Activated CD4-positive, alpha-beta memory T cell treated with anti-CD3 and anti-CD28 coated beads for 36 hours (primary cell): ENCODE measurements around the gene PGAM2. TPM values are rescaled to one million over a fixed set of nuclear protein-coding genes. Genes with fewer than 3 reads are reported as not detected.

Source experiments
- CTCF ChIA-PET: fragments of 350-600 bp; sonication (Branson Sonifier 250); formaldehyde crosslinking; loops from one replicate; lab custom pipeline; 2021; ENCODE audit warnings: antibody characterized with exemption, inconsistent platforms; lab: Charles Lee
- POLR2A ChIA-PET: fragments of 350-600 bp; sonication (Branson Sonifier 250); formaldehyde crosslinking; loops from one replicate; lab custom pipeline; 2021; ENCODE audit warnings: antibody characterized with exemption; lab: Charles Lee
- DNase-seq: peaks from one replicate; pipeline ENCODE4 v3.0.0-alpha.2; 2020
- H3K27ac Mint-ChIP-seq: one replicate; pipeline ENCODE4 v1.8.0; 2021; ENCODE audit warnings: mixed read lengths
- H3K27me3 Mint-ChIP-seq: one replicate; pipeline ENCODE4 v1.8.0; 2021; ENCODE audit warnings: mixed read lengths
- H3K36me3 Mint-ChIP-seq: one replicate; pipeline ENCODE4 v1.8.0; 2021; ENCODE audit warnings: mixed read lengths
- H3K4me1 Mint-ChIP-seq: one replicate; pipeline ENCODE4 v1.8.0; 2021; ENCODE audit warnings: low read depth, mixed read lengths
- H3K4me3 Mint-ChIP-seq: one replicate; pipeline ENCODE4 v1.8.0; 2021; ENCODE audit warnings: mild to moderate bottlenecking, mixed read lengths
- H3K9me3 Mint-ChIP-seq: one replicate; pipeline ENCODE4 v1.8.0; 2021; ENCODE audit warnings: mixed read lengths
- intact Hi-C: fragments of 100-400 bp; cut with micrococcal nuclease; formaldehyde crosslinking; loops from one replicate; pipeline ENCODE4 v1.15.1; 2023
- total RNA-seq, 2 experiments: library from RNA; stranded (reverse); gene quantifications; one replicate each; pipeline ENCODE4 v1.2.3, GENCODE V29; 2021

The PGAM2 gene
- total RNA-seq, 2 experiments from 2014 or later, result 0.26 to 0.27 TPM

DNA sequence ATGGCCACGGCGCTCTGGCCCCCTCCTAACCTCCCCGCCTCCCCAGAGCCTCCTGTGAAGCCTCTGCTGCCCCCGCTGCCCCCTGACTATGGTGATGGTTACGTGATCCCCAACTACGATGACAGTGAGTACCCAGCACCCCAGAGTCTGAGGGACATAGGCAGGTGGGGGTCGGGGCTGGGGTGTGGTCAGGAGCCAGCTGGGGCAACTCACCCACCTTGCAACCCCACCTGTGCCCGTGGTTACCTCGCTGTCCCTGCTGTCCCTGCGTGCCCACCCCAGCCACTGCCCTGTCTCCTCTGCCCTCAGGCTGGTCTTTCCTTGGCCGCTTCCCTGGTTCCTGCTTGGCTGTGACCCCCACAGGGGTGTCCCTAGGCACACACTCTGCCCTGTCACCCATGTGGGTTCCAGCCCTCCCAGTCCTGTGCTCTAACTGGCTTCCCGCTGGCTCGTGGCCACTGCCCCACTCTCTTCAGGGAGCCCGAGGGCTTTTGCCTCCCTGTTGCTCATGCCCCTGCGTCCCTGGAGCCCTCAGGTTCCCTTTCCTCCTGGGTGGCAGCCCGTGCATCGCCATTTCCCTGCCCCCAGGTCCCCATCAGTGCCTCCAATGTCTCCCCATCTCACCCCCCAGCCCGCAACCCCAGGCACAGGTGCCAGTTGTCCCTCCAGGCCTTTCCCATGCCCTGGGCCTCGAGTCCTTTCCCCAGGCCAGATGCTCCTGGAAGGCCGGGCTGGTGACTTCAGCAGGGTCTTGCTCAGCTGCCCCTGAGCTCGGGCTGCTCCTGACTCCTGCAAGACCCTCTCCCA, 42.8 kb upstream of the PGAM2 start:
- no peaks in the 10 kb centered on the region for H3K36me3 Mint-ChIP-seq
- H3K9me3 Mint-ChIP-seq, result no peaks in the 10 kb centered on the region
- no peak overlapping the region for H3K27ac Mint-ChIP-seq
- peaks cover 11% of the 10 kb centered on the region for H3K27me3 Mint-ChIP-seq
- no peak overlapping the region for H3K4me3 Mint-ChIP-seq
- POLR2A ChIA-PET, result no interaction called here
- DNase-seq, result no peak
- H3K4me1 Mint-ChIP-seq, result peaks cover 8% of the 10 kb centered on the region
- CTCF ChIA-PET, result no interaction called here
- intact Hi-C loops, result no loop called here

DNA sequence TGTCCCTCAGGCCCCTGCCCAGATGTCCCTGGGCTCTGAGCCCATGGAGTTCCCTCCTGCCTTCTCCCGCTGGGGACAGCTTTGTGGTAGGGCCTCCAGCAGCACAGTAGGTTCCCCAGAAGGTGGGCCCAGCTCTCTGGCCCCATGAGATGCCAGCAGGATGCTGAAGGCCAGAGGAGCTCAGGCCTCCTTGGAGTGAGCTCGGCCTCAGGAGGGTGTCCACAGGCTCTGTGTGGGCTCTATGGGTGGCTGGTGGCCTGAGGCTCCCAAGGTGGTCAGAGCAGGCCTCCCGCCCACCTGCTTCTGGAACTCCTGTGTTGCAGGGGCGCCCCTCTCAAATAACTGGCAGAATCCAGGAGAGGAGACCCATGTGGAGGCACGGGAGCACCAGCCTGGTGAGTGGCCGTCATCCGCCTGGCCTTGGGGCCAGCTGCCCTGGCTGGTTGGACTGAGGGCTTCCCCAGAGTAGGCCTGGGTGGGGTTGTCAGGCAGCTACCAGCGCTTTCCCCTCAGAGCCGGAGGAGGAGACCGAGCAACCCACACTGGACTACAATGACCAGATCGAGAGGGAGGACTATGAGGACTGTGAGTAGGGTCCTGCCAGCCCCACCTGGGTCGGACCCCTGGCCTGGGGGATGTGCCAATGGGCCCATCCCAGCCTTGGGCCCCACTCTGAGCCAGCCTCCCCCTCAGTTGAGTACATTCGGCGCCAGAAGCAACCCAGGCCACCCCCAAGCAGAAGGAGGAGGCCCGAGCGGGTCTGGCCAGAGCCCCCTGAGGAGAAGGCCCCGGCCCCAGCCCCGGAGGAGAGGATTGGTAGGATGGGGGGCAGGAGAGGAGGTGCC, 42.0 kb upstream of the PGAM2 start:
- DNase-seq, result no peak
- ChIA-PET POLR2A (no interaction called here), CTCF (no interaction called here)
- no peaks in the 10 kb centered on the region for H3K36me3 Mint-ChIP-seq
- H3K9me3 Mint-ChIP-seq, result no peaks in the 10 kb centered on the region
- H3K27ac Mint-ChIP-seq, result no peak overlapping the region
- H3K4me1 Mint-ChIP-seq, result peaks cover 8% of the 10 kb centered on the region
- H3K27me3 Mint-ChIP-seq, result peaks cover 11% of the 10 kb centered on the region
- intact Hi-C loops, result no loop called here
- no peak overlapping the region for H3K4me3 Mint-ChIP-seq

DNA sequence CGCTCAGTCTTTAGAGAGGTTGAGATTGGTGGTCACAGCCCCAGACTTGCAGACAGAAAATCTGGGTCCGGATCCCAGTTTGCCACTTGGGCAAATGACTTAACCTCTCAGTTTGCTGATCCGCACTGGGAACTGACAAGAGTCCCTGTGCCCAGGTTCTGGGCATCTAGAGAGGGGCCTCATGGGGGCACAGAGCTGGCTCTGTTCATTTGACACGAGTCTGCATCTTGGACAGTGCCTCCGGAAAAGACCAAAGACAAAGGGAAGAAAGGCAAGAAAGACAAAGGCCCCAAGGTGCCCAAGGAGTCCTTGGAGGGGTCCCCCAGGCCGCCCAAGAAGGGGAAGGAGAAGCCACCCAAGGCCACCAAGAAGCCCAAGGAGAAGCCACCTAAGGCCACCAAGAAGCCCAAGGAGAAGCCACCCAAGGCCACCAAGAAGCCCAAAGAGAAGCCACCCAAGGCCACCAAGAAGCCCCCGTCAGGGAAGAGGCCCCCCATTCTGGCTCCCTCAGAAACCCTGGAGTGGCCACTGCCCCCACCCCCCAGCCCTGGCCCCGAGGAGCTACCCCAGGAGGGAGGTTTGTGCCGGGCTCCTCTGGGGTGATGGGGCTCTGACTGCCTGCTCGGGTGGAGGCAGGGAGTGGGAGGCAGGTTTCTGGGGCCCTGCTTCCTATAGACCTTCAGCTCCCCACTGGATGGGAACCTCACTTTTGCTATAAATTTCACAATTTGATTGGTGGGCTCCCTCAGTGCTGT, 41.1 kb upstream of the PGAM2 start:
- Mint-ChIP-seq H3K36me3 (no peaks in the 10 kb centered on the region), H3K4me1 (peaks cover 8% of the 10 kb centered on the region), H3K4me3 (no peak overlapping the region), H3K9me3 (no peaks in the 10 kb centered on the region), H3K27ac (no peak overlapping the region), H3K27me3 (peaks cover 14% of the 10 kb centered on the region)
- ChIA-PET POLR2A (no interaction called here), CTCF (no interaction called here)
- intact Hi-C loops, result no loop called here
- DNase-seq, result no peak

DNA sequence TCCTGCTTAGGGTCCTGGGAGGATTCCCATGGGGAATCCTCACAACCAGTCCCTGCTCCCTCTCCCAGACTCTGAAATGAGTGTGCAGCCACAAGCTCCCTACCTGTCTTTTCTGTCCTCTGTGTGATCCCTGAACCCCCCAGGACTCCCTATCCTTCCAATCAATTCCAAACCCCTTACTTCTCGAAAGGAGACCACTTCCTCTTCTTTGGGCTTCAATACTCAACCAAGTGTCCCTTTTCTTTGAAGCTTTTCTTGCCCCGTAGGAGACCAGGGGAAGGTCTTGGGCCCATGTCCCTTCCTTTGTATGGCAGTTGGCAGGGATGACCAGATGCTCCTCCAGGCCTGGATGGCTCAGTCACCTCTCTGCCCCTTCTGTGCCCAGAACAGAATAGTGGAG, 40.5 kb upstream of the PGAM2 start:
- intact Hi-C loops, result no loop called here
- H3K27me3 Mint-ChIP-seq, result peaks cover 14% of the 10 kb centered on the region
- peaks cover 8% of the 10 kb centered on the region for H3K4me1 Mint-ChIP-seq
- DNase-seq, result no peak
- H3K36me3 Mint-ChIP-seq, result no peaks in the 10 kb centered on the region
- no peaks in the 10 kb centered on the region for H3K9me3 Mint-ChIP-seq
- ChIA-PET CTCF (no interaction called here), POLR2A (no interaction called here)
- H3K27ac Mint-ChIP-seq, result no peak overlapping the region
- peak overlapping the region; percentile 34 for H3K4me3 Mint-ChIP-seq

DNA sequence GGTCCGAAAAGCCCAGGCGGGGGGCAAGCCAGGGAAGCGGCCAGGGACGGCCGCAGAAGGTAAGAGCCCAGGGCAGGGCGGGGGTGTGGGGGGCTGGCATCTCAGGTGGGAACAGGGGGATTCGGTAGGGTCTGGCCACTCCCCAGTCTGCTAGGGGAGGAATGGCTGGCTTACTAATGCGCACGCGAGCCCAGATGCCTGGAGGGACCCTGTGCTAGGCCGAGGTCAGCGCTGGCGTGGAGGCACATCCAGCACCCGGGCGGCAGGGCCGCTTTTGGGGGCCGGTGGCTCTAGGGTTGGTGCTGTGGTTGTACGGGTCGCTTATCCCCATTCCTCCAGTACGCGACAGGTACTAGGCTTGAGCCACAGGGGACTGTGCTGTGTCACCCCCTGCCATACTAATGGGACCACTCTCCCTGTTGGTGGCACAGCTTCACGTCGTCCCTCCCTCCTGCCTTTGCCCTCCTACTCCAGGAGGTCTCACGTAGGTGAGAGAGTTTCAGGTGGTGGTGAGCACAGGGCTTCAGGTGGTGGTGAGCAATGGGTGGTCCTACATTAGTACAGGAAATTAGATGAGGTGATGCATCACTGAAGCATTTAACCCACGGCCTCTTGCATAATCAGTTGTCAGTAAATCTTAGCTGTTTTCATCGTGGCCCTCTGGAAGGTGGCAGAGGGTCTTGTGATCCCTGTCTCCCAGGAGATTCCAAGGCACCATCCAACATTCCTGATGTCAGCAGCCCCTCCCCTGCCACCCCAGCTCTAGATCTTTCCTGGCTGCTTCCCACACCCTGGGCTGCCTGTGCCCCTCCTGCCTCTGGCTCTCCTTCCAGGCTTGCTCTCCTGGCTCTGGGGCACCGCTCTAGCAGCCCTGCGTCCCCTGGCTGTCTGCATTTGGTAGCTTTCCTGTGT, 39.7 kb upstream of the PGAM2 start:
- intact Hi-C loops, result no loop called here
- Mint-ChIP-seq H3K4me1 (peaks cover 8% of the 10 kb centered on the region), H3K27ac (no peak overlapping the region), H3K4me3 (peak overlapping the region; percentile 60), H3K27me3 (peaks cover 14% of the 10 kb centered on the region), H3K36me3 (no peaks in the 10 kb centered on the region), H3K9me3 (no peaks in the 10 kb centered on the region)
- POLR2A ChIA-PET, result no interaction called here
- no peak for DNase-seq
- CTCF ChIA-PET, result interaction anchor here (0.8 kb wide), 1 partner anchor 37 kb away, joined by 3 read pairs; no protein-coding TSS in a partner anchor

DNA sequence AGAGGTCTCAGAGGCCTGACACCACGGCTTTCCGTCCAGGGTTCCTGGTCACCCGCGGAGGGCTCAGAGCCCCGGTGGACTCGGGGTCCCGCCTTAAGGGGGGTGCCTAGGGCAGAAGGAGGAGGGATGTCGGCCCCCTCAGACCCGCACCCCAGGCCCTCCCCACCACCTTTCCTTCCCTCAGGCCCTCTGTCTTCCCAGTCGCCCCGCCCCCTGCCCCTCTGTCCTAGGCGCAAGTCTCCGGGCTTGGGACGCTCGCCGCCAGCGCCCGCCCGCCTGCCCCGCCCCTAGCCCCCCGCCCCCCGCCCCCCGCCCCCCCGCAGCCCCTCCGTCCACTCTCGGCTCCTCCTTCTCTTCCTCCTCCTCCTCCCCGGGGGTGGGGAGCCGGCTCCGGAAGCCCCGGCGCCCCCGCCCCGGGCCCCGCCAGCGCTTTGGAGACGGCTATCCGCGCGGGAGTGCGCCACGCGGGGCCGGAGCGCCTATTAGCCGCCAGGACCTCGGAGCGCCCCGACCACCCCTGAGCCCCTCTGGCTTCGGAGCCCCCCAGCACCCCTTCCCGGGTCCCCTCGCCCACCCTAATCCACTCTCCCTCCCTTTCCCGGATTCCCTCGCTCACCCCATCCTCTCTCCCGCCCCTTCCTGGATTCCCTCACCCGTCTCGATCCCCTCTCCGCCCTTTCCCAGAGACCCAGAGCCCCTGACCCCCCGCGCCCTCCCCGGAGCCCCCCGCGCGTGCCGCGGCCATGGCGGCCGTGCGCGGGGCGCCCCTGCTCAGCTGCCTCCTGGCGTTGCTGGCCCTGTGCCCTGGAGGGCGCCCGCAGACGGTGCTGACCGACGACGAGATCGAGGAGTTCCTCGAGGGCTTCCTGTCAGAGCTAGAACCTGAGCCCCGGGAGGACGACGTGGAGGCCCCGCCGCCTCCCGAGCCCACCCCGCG, 38.8 kb upstream of the PGAM2 start, which contains the start of gene AEBP1:
Gene AEBP1, plus strand, starts transcription at position 423 of the 937 bp plus-strand sequence. Its CDS starts 321 bp downstream, at position 744.
- H3K4me1 Mint-ChIP-seq, result peaks cover 8% of the 10 kb centered on the region
- H3K9me3 Mint-ChIP-seq, result no peaks in the 10 kb centered on the region
- no peak within 1 kb of the TSS for H3K27ac Mint-ChIP-seq
- ChIA-PET POLR2A (no interaction called here), CTCF (interaction anchor here (0.8 kb wide), 1 partner anchor 36 kb away, joined by 3 read pairs; no protein-coding TSS in a partner anchor)
- H3K27me3 Mint-ChIP-seq, result peaks cover 14% of the 10 kb centered on the region
- H3K4me3 Mint-ChIP-seq, result peak within 1 kb of the TSS; percentile 60
- intact Hi-C loops, result no loop called here
- DNase-seq, result peak; percentile 47
- no peaks in the 10 kb centered on the region for H3K36me3 Mint-ChIP-seq

DNA sequence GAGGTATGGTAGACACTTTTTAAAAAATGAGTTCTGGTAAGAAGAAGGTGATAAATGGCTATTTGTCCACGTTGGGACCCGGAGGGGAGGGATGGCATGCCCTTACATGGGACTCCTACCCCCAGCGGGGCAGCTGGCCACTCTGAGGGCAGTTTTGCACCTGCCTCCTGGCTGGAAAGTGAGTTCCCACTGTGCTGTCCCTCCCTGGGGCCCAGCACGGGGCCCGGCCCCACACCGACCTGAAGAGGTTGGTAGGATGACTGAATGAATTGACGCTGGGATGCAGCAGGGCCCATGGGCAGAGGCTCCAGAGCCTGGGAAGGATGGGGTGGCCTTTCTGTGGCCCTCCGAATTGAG, 38.2 kb upstream of the PGAM2 start:
- DNase-seq, result no peak
- Mint-ChIP-seq H3K4me1 (peaks cover 8% of the 10 kb centered on the region), H3K9me3 (no peaks in the 10 kb centered on the region), H3K27ac (no peak overlapping the region), H3K27me3 (peaks cover 14% of the 10 kb centered on the region), H3K36me3 (no peaks in the 10 kb centered on the region), H3K4me3 (peak overlapping the region; percentile 18)
- CTCF ChIA-PET, result no interaction called here
- intact Hi-C loops, result no loop called here
- POLR2A ChIA-PET, result no interaction called here

DNA sequence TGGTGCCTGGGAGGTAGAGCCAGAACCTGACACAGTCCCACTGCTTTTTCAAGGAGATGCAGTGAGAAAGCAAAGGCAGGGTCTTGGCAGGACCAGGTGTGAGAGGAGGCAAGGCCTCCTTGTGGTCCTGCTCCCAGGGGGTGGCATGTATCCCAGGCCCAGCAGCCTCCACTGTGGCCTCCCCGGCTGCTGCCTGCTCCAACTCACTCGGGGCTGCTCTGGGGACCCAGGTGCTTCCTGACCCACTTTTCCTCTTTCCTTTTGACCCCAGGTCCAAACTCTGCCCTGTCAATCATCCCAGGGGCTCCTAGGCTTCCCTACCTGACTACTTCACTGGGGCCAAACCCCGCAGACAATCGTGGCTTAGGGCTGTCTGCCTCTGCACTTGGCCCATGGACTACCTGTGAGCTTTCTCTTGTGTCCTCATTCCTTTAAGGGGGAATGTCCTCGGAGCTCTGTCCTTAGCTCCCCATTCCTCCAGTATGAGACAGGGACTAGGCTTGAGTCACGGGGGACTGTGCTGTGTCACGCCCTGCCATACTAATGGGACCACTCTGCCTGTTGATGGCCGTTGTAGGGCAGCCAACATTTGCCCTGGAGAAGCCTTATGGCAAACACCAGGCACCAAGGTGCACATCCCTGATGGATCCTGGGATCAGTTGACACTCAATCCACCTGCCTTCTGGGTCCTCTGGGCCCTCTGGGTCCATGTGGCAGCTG, 37.6 kb upstream of the PGAM2 start:
- H3K4me3 Mint-ChIP-seq, result peak overlapping the region; percentile 18
- intact Hi-C loops, result no loop called here
- ChIA-PET POLR2A (no interaction called here), CTCF (no interaction called here)
- DNase-seq, result no peak
- no peak overlapping the region for H3K27ac Mint-ChIP-seq
- no peaks in the 10 kb centered on the region for H3K36me3 Mint-ChIP-seq
- peaks cover 8% of the 10 kb centered on the region for H3K4me1 Mint-ChIP-seq
- no peaks in the 10 kb centered on the region for H3K9me3 Mint-ChIP-seq
- peaks cover 14% of the 10 kb centered on the region for H3K27me3 Mint-ChIP-seq

DNA sequence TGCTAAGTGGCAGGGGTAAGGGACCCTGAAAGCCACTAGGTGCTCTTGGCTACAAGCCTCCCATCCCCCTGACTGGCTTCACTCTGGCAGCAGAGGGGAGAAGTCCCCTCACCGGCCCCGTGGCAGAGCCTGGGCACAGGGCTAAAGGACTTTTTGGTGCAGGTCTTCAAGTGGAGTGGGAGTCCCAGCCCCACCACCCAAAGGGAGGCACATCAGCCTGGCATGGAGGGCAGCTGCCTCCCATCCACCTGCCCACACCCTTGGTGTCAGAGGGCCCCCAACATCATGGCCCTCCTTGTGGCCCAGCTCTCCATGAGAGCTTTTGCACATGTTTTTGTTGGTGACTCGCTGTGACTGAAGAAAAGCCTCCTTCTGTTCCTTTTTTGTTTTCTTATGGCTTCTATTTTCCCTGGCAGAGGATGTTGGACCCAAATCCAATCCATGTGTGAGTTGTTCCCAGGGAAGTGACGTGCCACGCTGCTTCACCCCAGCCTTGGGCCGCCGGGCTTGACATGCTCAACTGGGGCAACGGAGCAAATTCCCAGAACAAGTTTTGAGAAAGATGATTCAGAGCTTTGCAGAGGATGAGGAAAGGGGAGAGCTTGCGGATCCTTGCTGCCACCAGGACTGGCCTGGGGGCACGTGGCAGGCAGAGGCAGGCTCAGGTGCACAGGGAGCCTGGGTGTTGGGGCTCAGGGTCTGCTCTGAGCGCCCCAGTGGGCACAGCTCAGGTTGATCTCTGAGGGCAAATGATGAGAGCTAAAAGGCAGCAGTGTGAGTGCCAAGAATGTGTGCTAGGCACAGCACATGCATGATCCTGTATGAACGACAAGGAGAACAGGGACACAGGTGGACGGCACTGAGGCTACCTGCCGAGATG, 36.8 kb upstream of the PGAM2 start:
- no peak for DNase-seq
- CTCF ChIA-PET, result no interaction called here
- Mint-ChIP-seq H3K27ac (no peak overlapping the region), H3K27me3 (peaks cover 14% of the 10 kb centered on the region), H3K4me1 (peaks cover 13% of the 10 kb centered on the region), H3K4me3 (no peak overlapping the region), H3K36me3 (no peaks in the 10 kb centered on the region), H3K9me3 (no peaks in the 10 kb centered on the region)
- POLR2A ChIA-PET, result interaction anchor here (0.6 kb wide), 1 partner anchor 21 kb away, joined by 3 read pairs; no protein-coding TSS in a partner anchor
- intact Hi-C loops, result no loop called here
